GM19023 (cell line): ENCODE data around the gene IRAG1.

Experiments used
- ATAC-seq: cut with Tn5 transposase; IDR thresholded peaks from one replicate; pipeline ENCODE4 v1.9.1; 2021; ENCODE audit warnings: mild to moderate bottlenecking, moderate library complexity; ENCODE audit not compliant: unreplicated experiment

Gene IRAG1, protein sequence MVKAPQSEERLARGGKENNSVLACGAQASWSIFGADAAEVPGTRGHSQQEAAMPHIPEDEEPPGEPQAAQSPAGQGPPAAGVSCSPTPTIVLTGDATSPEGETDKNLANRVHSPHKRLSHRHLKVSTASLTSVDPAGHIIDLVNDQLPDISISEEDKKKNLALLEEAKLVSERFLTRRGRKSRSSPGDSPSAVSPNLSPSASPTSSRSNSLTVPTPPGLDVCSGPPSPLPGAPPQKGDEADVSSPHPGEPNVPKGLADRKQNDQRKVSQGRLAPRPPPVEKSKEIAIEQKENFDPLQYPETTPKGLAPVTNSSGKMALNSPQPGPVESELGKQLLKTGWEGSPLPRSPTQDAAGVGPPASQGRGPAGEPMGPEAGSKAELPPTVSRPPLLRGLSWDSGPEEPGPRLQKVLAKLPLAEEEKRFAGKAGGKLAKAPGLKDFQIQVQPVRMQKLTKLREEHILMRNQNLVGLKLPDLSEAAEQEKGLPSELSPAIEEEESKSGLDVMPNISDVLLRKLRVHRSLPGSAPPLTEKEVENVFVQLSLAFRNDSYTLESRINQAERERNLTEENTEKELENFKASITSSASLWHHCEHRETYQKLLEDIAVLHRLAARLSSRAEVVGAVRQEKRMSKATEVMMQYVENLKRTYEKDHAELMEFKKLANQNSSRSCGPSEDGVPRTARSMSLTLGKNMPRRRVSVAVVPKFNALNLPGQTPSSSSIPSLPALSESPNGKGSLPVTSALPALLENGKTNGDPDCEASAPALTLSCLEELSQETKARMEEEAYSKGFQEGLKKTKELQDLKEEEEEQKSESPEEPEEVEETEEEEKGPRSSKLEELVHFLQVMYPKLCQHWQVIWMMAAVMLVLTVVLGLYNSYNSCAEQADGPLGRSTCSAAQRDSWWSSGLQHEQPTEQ

GRCh38 chr11:10693509-10694081 lies at the start of gene IRAG1:
TSS of gene IRAG1 (minus strand) at chr11:10693755. CDS start at chr11:10693602, 153 bp downstream.
- ATAC-seq = no peak

DNA sequence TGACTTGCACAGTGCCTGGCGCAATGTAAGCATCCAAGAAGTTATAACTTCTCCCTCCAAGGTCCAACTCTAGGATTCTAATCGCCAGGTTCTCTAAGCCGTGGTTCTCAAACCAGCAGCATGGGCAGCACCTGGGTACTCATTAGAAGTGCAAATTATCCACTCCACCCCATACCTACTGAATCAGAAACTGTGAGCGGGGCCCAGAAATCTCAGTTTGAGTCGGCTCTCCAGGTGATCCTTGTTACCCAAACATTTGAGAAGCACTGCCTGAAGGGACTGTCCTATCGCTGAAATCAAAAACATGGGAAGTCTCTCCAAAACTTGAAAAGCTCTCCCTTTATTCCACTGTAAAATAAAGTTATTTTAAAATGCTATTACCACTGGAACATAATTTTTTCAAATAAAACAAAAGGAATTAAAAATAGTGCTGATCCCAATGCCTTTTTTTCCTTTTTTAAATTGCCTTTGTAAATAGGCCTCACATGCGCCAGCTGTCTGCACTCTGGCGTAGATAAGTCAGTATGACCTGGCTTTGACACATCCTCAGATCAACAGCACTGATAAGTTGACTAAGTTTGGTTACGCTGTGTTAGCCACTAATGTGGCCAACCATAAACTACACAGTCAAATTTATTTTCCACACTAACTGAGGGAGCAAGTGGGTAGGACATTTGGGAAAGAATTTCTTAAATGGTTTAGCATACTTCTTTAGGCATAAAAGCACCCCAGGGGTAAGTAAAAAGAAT lies 49.1 kb upstream of the IRAG1 start:
- no peak for ATAC-seq

- peak; percentile 97 for ATAC-seq
Measured at GRCh38 chr11:10735481-10736475, 42.2 kb upstream of the IRAG1 start.

DNA sequence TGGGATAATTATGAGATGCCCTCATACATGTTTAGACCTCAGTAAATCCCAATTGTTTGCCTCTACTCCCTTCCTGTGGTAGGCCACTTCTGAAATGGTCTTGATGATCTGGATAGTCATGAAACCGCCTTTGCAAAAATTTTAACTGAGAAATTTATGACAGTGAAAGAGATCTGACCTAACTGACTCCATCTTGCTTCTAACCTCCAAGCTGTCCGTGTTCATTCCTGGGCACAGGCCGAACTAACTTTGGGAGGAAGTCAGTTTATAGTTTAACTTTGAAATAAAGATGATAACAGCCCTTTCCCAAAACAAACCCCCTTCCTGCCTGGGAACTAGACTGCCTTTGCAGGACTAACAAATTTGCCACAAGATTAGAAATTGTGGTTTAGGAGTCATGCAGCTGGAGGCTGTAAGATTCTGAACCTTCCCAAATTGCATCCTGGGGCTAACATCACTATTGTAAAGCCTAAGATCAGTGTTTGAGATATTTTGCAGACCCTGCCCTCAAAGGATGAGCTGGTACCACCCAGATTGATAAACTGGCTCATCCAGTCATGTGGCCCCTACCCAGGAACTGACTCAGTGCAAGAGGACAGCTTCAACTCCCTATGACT lies 37.6 kb upstream of the IRAG1 start:
- ATAC-seq = no peak

GRCh38 chr11:10730151-10730550 lies 36.6 kb upstream of the IRAG1 start:
- no peak for ATAC-seq

DNA sequence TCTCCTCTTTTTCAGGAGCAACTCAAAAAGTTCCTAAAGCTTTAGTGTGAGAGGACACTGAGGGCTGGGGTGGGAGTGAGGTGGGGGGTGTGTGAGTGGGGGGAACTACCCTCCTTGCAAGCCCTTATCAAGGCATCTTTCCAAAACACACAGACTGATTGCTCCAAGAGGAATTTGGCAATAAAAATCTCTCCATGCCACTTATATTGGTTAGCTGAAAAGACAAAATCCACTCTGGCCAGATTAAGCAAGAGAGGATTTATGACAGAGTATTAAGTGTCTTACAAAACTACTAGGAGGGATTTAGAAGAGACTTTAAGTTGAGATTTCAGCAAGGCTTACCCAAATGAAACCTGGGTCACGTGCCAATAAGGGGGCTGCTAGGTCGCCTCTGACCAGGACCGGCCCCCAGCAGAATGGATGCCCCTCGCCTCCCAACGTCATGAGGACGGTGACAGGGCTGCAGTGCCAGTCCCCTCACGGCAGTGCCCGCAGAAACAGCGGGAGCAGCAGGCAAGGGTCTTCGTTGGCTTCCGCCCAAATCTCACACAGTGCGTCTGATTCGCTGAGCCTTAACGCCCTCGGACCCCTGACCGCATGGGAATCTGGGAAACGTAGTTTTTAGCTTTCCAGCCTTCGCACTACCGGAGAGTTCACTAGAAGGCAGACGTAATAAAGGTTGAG lies 35.4 kb upstream of the IRAG1 start:
- no peak for ATAC-seq

DNA sequence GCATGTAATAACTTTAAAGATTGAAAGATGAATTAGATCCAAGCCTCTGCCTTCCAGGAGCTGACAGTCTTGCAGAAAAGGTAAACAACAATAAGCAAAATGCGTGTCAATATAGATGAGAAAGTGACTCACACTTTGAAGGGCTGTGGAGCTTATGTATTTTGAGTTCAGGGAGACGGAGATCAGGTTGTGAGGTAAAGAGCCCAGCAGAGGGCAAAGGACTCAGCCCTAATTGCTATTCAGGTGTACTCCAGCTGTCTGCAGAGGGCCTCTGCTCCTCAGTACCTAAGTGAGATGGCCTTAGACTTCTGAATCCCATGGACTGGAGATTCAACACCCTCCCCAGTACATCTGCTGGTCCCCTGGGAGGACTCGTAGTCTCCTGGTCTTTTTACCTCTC lies 34.6 kb upstream of the IRAG1 start:
- ATAC-seq = no peak

GRCh38 chr11:10727146-10727851 lies 33.7 kb upstream of the IRAG1 start:
- no peak for ATAC-seq

- no peak for ATAC-seq
Measured at GRCh38 chr11:10725907-10726253, 32.3 kb upstream of the IRAG1 start.

GRCh38 chr11:10725114-10725906 lies 31.8 kb upstream of the IRAG1 start:
- ATAC-seq = no peak

DNA sequence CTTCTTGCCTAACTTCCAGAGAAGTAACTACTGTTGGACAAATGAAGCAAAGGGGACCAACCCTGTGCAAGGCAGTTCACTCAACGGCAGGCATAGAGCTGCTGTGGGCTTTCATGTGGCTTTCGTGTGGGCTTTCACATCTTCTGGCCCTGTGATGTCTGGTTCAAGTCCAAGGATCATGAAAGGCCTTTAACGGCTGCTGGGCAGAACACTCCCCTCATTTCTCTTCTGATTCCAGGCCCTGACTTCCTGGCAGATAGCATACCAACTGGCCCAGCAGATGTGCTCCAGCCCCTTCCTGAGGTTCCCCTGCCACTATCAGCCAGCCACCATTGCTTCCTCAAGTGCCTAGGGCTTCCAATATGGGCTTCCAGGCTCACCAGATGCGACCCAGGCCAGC lies 28.8 kb upstream of the IRAG1 start:
- no peak for ATAC-seq

DNA sequence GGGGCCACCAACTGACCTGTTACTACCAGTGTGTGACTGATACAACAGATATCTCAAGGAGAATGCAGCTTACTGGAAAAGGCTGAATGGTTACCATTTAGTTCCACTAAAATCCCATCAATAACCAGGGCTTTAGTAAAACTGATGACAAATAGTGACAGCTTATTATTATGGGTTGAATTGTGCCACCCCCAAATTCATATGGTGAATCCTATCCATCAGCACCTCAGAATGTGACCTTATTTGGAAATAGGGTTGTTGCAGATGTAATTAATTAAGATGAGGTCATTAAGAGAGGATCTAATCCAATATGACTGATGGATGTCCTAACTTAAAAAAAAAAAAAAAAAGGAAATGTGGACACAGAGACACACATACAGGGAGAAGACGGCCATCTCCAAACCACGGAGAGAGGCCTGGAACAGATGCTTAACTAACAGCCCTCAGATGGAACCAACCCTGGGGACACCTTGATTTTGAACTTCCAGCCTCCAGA lies 27.4 kb upstream of the IRAG1 start:
- no peak for ATAC-seq

DNA sequence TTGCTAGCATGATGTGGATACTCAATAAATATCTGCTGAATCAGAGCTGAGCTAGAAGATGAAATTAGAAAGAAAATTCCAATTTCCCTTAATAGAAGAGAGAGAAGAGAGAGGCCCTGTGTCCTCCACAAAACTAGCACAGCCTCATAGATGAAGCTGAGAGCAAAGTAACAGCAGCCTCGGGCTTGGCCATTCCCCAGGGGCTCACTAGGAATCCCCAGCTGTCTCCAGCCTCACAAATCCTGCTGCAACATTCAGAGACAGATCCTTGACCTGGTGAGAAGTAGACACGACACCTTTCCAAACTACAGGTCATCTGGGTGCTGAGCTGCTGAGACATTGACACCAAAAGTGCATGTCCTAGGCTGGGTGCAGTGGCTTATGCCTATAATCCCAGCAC lies 26.1 kb upstream of the IRAG1 start:
- no peak for ATAC-seq

DNA sequence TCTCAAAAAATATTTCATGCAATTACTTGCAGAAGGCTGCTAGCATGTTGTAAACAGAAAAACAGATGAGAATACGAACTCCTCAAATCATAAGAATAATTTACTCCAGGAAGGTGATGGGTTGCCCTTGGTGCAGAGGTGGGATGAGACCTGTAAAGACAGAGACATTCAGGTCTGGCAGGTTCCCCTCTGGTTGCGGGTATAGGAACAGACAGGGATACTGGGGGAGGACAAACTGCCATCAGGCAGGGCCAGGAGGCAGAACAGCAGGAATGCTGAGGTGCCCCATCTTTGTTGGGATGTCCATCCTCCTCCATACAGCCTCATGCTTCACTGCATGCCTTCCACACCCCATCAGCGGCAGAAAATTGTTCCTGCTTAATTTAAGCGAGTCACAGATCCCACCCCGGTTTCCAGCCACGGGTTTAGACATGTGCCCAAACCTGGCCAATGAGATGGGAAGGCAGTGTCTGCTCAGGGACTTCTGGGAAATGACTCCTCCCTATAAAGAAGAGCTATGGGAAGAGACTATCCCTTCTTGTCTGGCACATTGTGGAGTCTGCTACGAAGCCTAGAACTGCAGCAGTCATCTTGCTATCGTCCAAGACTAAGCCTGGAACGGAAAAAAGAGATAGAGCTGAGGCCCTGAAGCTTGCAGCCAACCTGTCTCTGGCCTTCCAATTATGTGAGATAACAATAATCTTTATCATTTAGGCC lies 23.1 kb upstream of the IRAG1 start:
- no peak for ATAC-seq

GRCh38 chr11:10716122-10716521 lies 22.6 kb upstream of the IRAG1 start:
- ATAC-seq = no peak

- no peak for ATAC-seq
Measured at GRCh38 chr11:10715571-10715970, 22.0 kb upstream of the IRAG1 start.
